Peyer's patch (tissue), 4 donors: ENCODE results near the gene CLCN2. TPM values are rescaled to one million over a fixed set of nuclear protein-coding genes. Genes with fewer than 3 reads are reported as not detected.

Experiments used
- DNase-seq, 3 donors: peaks; one replicate each; pipeline ENCODE4 v3.0.0-alpha.2; 2017 to 2019
- H3K27ac ChIP-seq, 4 donors: fragments of 200-600 bp; sonication (generic); one replicate each; pipeline ENCODE4 v1.5.1; 2016 to 2019
- H3K27me3 ChIP-seq, 2 donors: fragments of 200-600 bp; sonication (generic); one replicate each; pipeline ENCODE4 v1.5.1; 2019
- H3K36me3 ChIP-seq, 3 donors: fragments of 200-600 bp; sonication (generic); one replicate each; pipeline ENCODE4 v1.5.1; 2016 to 2019
- H3K4me1 ChIP-seq, 4 donors: fragments of 200-600 bp; sonication (generic); one replicate each; pipeline ENCODE4 v1.5.1; 2016 to 2019
- H3K4me3 ChIP-seq, 4 donors: fragments of 200-600 bp; sonication (generic); 1 replicate in 3 of 4; 2 replicates in 1 of 4; pipeline ENCODE4 v1.5.1; 2016 to 2019; ENCODE audit warnings: mild to moderate bottlenecking in 1 of 4
- H3K9me3 ChIP-seq, 4 donors: fragments of 200-600 bp; sonication (generic); one replicate each; pipeline ENCODE4 v1.5.1; 2016 to 2019; ENCODE audit warnings: mild to moderate bottlenecking in 1 of 4
- POLR2A ChIP-seq, 2 donors: fragments of 450-650 bp; IDR thresholded peaks; one replicate each; pipeline ENCODE4 v1.5.1; 2017; ENCODE audit warnings: antibody characterized with exemption in 2 of 2, mild to moderate bottlenecking in 2 of 2, moderate library complexity in 2 of 2
- total RNA-seq, 4 donors: library from RNA; depleted of rRNA; stranded (reverse); fragments of >200 nt; gene quantifications; one replicate each; pipeline ENCODE4 v1.1.0, GENCODE V29; 2016
- TF ChIP-seq, protein P1 (sequence below), 6 experiments: fragments of 450-650 bp in 4 of 6; fragments of 200-600 bp in 2 of 6; sonication (generic) in 1 of 6; IDR thresholded peaks; one replicate each; pipeline ENCODE4 v1.5.1; 2017 to 2019; ENCODE audit warnings: antibody characterized with exemption in 6 of 6, mild to moderate bottlenecking in 3 of 6, moderate library complexity in 1 of 6

The CLCN2 gene
- total RNA-seq, 4 donors from 2014 or later: 11.6 to 87.8 (median 63.8) TPM

- Histone ChIP-seq H3K27ac (no peak overlapping the region), H3K4me1 (no peaks in the 10 kb centered on the region), H3K36me3 (no peaks in the 10 kb centered on the region), H3K4me3 (no peak overlapping the region), H3K27me3 (no peaks in the 10 kb centered on the region), H3K9me3 (no peaks in the 10 kb centered on the region)
- no peak for DNase-seq
- TF ChIP-seq, protein P1, sequence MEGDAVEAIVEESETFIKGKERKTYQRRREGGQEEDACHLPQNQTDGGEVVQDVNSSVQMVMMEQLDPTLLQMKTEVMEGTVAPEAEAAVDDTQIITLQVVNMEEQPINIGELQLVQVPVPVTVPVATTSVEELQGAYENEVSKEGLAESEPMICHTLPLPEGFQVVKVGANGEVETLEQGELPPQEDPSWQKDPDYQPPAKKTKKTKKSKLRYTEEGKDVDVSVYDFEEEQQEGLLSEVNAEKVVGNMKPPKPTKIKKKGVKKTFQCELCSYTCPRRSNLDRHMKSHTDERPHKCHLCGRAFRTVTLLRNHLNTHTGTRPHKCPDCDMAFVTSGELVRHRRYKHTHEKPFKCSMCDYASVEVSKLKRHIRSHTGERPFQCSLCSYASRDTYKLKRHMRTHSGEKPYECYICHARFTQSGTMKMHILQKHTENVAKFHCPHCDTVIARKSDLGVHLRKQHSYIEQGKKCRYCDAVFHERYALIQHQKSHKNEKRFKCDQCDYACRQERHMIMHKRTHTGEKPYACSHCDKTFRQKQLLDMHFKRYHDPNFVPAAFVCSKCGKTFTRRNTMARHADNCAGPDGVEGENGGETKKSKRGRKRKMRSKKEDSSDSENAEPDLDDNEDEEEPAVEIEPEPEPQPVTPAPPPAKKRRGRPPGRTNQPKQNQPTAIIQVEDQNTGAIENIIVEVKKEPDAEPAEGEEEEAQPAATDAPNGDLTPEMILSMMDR (IDR thresholded peaks at IDR 0.05): no peak
- no peak for TF ChIP-seq POLR2A (IDR thresholded peaks at IDR 0.05)
Observed at GRCh38 chr3:184388164-184388935, 26.9 kb upstream of the CLCN2 start.

DNA sequence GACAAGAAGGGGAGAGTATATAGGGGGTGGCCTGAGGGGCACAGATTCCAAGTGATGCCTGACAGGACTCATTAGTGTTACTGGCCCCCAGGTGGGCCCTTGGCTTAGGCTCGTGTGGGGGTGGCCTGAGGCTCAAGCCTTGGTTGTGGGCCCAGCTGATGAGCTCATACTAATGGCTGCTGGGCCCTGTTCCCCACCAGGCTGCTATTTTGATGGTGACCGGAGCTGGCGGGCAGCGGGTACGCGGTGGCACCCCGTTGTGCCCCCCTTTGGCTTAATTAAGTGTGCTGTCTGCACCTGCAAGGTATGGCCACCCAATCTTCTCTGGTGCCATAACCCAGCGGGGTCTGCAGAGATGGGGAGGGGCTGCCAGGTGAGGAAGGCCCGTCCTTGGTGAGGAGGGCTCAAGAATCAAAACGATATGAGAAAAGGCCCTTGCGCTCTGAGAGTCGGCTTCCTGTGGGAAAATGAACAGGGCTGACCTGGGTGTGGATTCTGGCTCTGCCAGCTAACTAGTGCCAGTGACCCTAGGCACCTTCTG, 25.8 kb upstream of the CLCN2 start:
- no peaks in the 10 kb centered on the region for H3K27me3 ChIP-seq
- TF ChIP-seq, protein P1 (IDR thresholded peaks at IDR 0.05): no peak
- TF ChIP-seq POLR2A (IDR thresholded peaks at IDR 0.05): no peak
- no peak overlapping the region for H3K27ac ChIP-seq

GRCh38 chr3:184386047-184386806, 24.8 kb upstream of the CLCN2 start:
- DNase-seq: no peak
- H3K36me3 ChIP-seq: no peaks in the 10 kb centered on the region
- no peak overlapping the region for H3K4me3 ChIP-seq
- H3K9me3 ChIP-seq: no peaks in the 10 kb centered on the region
- H3K4me1 ChIP-seq: peaks cover 0 to 8% (median 3%) of the 10 kb centered on the region in 4 donors
- no peak overlapping the region for H3K27ac ChIP-seq
- peaks cover 0 to 6% of the 10 kb centered on the region in 2 donors for H3K27me3 ChIP-seq
- TF ChIP-seq POLR2A (IDR thresholded peaks at IDR 0.05): no peak
- TF ChIP-seq, protein P1 (IDR thresholded peaks at IDR 0.05): no peak

More for the DNA sequence above, 25.8 kb upstream of the CLCN2 start:
- Histone ChIP-seq H3K4me1 (no peaks in the 10 kb centered on the region), H3K36me3 (no peaks in the 10 kb centered on the region), H3K9me3 (no peaks in the 10 kb centered on the region), H3K4me3 (no peak overlapping the region)
- DNase-seq: no peak

DNA sequence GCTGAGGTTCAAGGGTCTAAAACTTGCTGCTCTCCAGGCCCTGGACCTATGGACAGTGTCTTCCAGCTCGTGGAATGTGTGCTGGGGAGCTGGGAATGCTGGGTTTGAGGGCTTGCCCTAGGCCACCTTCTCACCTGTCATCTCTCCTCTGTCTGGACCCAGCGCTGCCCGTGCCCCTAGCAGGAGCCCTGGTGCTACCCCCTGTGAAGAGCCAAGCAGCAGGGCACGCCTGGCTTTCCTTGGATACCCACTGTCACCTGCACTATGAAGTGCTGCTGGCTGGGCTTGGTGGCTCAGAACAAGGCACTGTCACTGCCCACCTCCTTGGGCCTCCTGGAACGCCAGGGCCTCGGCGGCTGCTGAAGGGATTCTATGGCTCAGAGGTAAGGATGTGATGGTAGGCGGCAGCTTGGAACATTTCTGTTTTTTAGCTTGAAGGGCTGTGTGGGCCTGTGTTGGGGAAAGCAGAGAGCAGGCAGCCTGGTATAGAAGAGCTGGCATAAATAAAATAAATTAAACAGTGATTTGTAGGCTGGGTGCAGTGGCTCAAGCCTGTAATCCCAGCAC, 23.5 kb upstream of the CLCN2 start:
- Histone ChIP-seq H3K27ac (no peak overlapping the region), H3K9me3 (no peaks in the 10 kb centered on the region), H3K4me3 (no peak overlapping the region), H3K4me1 (peaks cover 0 to 12% (median 10%) of the 10 kb centered on the region in 4 donors), H3K27me3 (peaks cover 0 to 9% of the 10 kb centered on the region in 2 donors), H3K36me3 (no peaks in the 10 kb centered on the region)
- TF ChIP-seq, protein P1 (IDR thresholded peaks at IDR 0.05): no peak
- no peak for TF ChIP-seq POLR2A (IDR thresholded peaks at IDR 0.05)
- DNase-seq: no peak

DNA sequence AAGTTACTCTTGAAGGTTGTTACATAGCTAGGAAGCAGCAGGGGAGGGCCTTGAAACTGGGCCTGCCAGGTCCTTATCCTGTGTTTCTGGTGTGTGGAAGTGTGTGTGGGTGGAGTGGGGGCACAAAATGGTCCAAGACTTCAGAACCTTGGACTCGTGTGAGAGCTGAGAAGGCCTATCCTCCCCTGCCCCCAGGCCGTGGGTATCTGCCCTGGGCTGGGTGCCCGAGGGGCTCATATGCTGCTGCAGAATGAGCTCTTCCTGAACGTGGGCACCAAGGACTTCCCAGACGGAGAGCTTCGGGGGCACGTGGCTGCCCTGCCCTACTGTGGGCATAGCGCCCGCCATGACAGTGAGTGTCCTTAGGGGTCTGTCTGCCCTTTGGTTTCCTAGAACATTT, 22.9 kb upstream of the CLCN2 start:
- H3K27ac ChIP-seq: no peak overlapping the region
- no peak overlapping the region for H3K4me3 ChIP-seq
- no peaks in the 10 kb centered on the region for H3K36me3 ChIP-seq
- TF ChIP-seq, protein P1 (IDR thresholded peaks at IDR 0.05): no peak
- TF ChIP-seq POLR2A (IDR thresholded peaks at IDR 0.05): no peak
- peaks cover 0 to 12% (median 10%) of the 10 kb centered on the region in 4 donors for H3K4me1 ChIP-seq
- DNase-seq: no peak
- no peaks in the 10 kb centered on the region for H3K9me3 ChIP-seq
- peaks cover 0 to 14% of the 10 kb centered on the region in 2 donors for H3K27me3 ChIP-seq
